ENCODE results near the gene ADAMTSL3. TPM values are rescaled to one million over a fixed set of nuclear protein-coding genes. Genes with fewer than 3 reads are reported as not detected.

Gene ADAMTSL3
- total and polyA plus RNA-seq, 2 experiments from 2014 or later, result 0.61 to 0.87 TPM

GRCh38 chr15:84023636-84024035 lies 369.7 kb downstream of the ADAMTSL3 start:
- ATAC-seq (peak; percentile 51; the same call in 2 of the 3 replicates), DNase-seq (ENCODE audit: low spot score) (peak; percentile 70)
- 0 out of 2 replicates have a peak, but pooled peaks cover 4% of the 10 kb centered on the region for H3K9me2 ChIP-seq (ENCODE audit: insufficient read depth)
- TF ChIP-seq EZH2phosphoT487 (IDR thresholded peaks at IDR 0.05; ENCODE audit: unreplicated experiment), result no peak
- peak; percentile 73 to 90 for TF ChIP-seq CTCF (conservative IDR thresholded peaks at IDR 0.05; ENCODE audit: low read depth in 2 of 2)
- TF ChIP-seq JUNB (IDR thresholded peaks at IDR 0.05; ENCODE audit: unreplicated experiment), result no peak
- TF ChIP-seq NANOG (IDR thresholded peaks at IDR 0.05; ENCODE audit: borderline replicate concordance), result no peak
- no peak overlapping the region for H3K27ac Mint-ChIP-seq
- H3K36me3 ChIP-seq (ENCODE audit: insufficient read depth), result no peaks in the 10 kb centered on the region
- no peaks in the 10 kb centered on the region; the same call in 2 of the 3 replicates for H3K9me3 Mint-ChIP-seq
- no peaks in the 10 kb centered on the region for H3F3A ChIP-seq (replicated peaks; ENCODE audit: low read depth)
- H3K27me3 ChIP-seq (ENCODE audit: insufficient read depth), result no peaks in the 10 kb centered on the region
- H3K36me3 Mint-ChIP-seq (ENCODE audit: low read depth), result no peaks in the 10 kb centered on the region
- no peak overlapping the region for H3K4me2 ChIP-seq
- H4K20me1 ChIP-seq (replicated peaks; ENCODE audit: insufficient read depth), result no peaks in the 10 kb centered on the region
- no peak overlapping the region for H3K4me3 Mint-ChIP-seq
- no peak overlapping the region for H3K27ac ChIP-seq (ENCODE audit: low read depth)
- H3K79me2 ChIP-seq (replicated peaks; ENCODE audit: insufficient read depth), result no peaks in the 10 kb centered on the region
- no peak overlapping the region for H3K4me3 ChIP-seq
- no peaks in the 10 kb centered on the region for H3K4me1 Mint-ChIP-seq
- H3K4me1 ChIP-seq (ENCODE audit: insufficient read depth), result no peaks in the 10 kb centered on the region
- no peaks in the 10 kb centered on the region for H3K27me3 Mint-ChIP-seq (ENCODE audit: insufficient read depth, low read depth, poor library complexity)
- peak overlapping the region; percentile 14; the same call in 1 of the 2 replicates for H2AFZ ChIP-seq

GRCh38 chr15:84033793-84034553 lies 380.1 kb downstream of the ADAMTSL3 start:
- no peaks in the 10 kb centered on the region for H3K27me3 Mint-ChIP-seq (ENCODE audit: insufficient read depth, low read depth, poor library complexity)
- Histone ChIP-seq H3K27me3 (ENCODE audit: insufficient read depth) (no peaks in the 10 kb centered on the region), H3K4me1 (ENCODE audit: insufficient read depth) (no peaks in the 10 kb centered on the region; the same call in 1 of the 2 replicates), H4K20me1 (replicated peaks; ENCODE audit: insufficient read depth) (no peaks in the 10 kb centered on the region), H3K9me2 (ENCODE audit: insufficient read depth) (no peaks in the 10 kb centered on the region), H3K4me2 (no peak overlapping the region), H3K36me3 (ENCODE audit: insufficient read depth) (no peaks in the 10 kb centered on the region), H3K79me2 (replicated peaks; ENCODE audit: insufficient read depth) (no peaks in the 10 kb centered on the region), H3F3A (replicated peaks; ENCODE audit: low read depth) (no peaks in the 10 kb centered on the region), H2AFZ (no peak overlapping the region), H3K27ac (ENCODE audit: low read depth) (no peak overlapping the region), H3K4me3 (no peak overlapping the region)
- H3K9me3 Mint-ChIP-seq, result peaks cover 7% of the 10 kb centered on the region; the same call in 2 of the 3 replicates
- no peak overlapping the region for H3K27ac Mint-ChIP-seq
- DNase-seq (ENCODE audit: low spot score) (no peak), ATAC-seq (no peak)
- no peaks in the 10 kb centered on the region for H3K4me1 Mint-ChIP-seq
- H3K4me3 Mint-ChIP-seq, result no peak overlapping the region
- H3K36me3 Mint-ChIP-seq (ENCODE audit: low read depth), result no peaks in the 10 kb centered on the region
- TF ChIP-seq POLR2AphosphoS5 (IDR thresholded peaks at IDR 0.05; ENCODE audit: low read depth) (no peak), ZNF331 (CRISPR knock-in tag; IDR thresholded peaks at IDR 0.05; ENCODE audit: low read depth) (no peak), CTCF (conservative IDR thresholded peaks at IDR 0.05; ENCODE audit: low read depth in 2 of 2) (no peak), JUNB (IDR thresholded peaks at IDR 0.05; ENCODE audit: unreplicated experiment) (no peak), EZH2 (IDR thresholded peaks at IDR 0.05; ENCODE audit: low read depth, unreplicated experiment) (no peak), EZH2phosphoT487 (IDR thresholded peaks at IDR 0.05; ENCODE audit: unreplicated experiment) (no peak), STAT1 (IDR thresholded peaks at IDR 0.05; ENCODE audit: unreplicated experiment) (no peak), ZNF114 (CRISPR knock-in tag; IDR thresholded peaks at IDR 0.05) (no peak), REST (IDR thresholded peaks at IDR 0.05; ENCODE audit: unreplicated experiment) (no peak)
